Pancreas (tissue), 10 donors: ENCODE data around the gene CALCB. TPM values are rescaled to one million over a fixed set of nuclear protein-coding genes. Genes with fewer than 3 reads are reported as not detected.
"Not testable (repeated sequence)": the region's sequence is repeated elsewhere in the genome, so short reads cannot be mapped to it uniquely, and the experiment has no call there.

ENCODE experiments used
- ATAC-seq, 4 donors: fragments of 200-7000 bp; cut with Tn5 transposase; one replicate each; pipeline versions ENCODE4 v1.8.0 to v1.9.1; 2020; ENCODE audit warnings: mild to moderate bottlenecking in 4 of 4, moderate library complexity in 4 of 4
- DNase-seq, 6 donors: peaks; one replicate each; pipeline ENCODE4 v3.0.0-alpha.2; 2020
- FAIRE-seq: peaks from 2 replicates; lab custom pipeline; 2012; peaks lifted over from hg19 to GRCh38; lab: Jason Lieb, UNC
- H3K27ac ChIP-seq, 4 donors: fragments of 200-600 bp; sonication (generic); 1 replicate in 3 of 4; 2 replicates in 1 of 4; pipeline versions ENCODE4 v1.5.0 to v1.8.0; 2020
- H3K27me3 ChIP-seq, 4 donors: fragments of 200-600 bp; one replicate each; pipeline ENCODE4 v1.8.0; 2021
- H3K36me3 ChIP-seq, 3 donors: fragments of 200-600 bp; sonication (generic) in 1 of 3; one replicate each; pipeline versions ENCODE4 v1.5.0 to v1.8.0; 2020 to 2021
- H3K4me1 ChIP-seq, 3 donors: fragments of 200-600 bp; one replicate each; pipeline ENCODE4 v1.8.0; 2021
- H3K4me3 ChIP-seq, 4 donors: fragments of 200-600 bp; sonication (generic) in 2 of 4; one replicate each; pipeline versions ENCODE4 v1.5.0 to v1.8.0; 2020 to 2021
- H3K9me3 ChIP-seq, 4 donors: fragments of 200-600 bp; one replicate each; pipeline ENCODE4 v1.8.0; 2021
- CTCF ChIP-seq, 4 donors: fragments of 200-600 bp; sonication (generic) in 3 of 4; IDR thresholded peaks; one replicate each; pipeline versions ENCODE4 v1.5.0 to v1.8.0; 2021; ENCODE audit warnings: antibody characterized with exemption in 4 of 4
- WGBS, 2 donors: extraction: QIAGEN DNeasy Blood & Tissue Kit; methylation state at CpG; one replicate each; pipeline ENCODE4 v1.1.7; 2013; 5-methylcytosine and 5-hydroxymethylcytosine counted together
- intact Hi-C, 3 donors: fragments of 100-400 bp; cut with DNase I; formaldehyde crosslinking; loops; one replicate each; pipeline versions ENCODE4 v1.11.1 to v1.14.2; 2022
- polyA plus RNA-seq, 2 donors: library from polyadenylated mRNA; stranded (reverse); fragments of 200-250 nt; gene quantifications; one replicate each; pipeline ENCODE4 v1.2.3, GENCODE V29; 2013
- total RNA-seq, 6 donors: library from RNA; stranded (reverse); fragmentation: NEBNext Ultra II Directional in 4 of 6; extraction: Animal tissue kit (Norgen Biotek cat#: 25700) in 4 of 6; gene quantifications; one replicate each; pipeline versions ENCODE4 v1.2.1 to v1.2.4, GENCODE V29; 2021 to 2023
- donor health status: healthy with polysubstance abuse.
- donor health status: DM: no; HTN: no; CAD: no; lungs with moderate emphysema.
- donor health status: DM: no; HTN: no; CAD: no.
- donor health status: control.
- donor health status: control.
- donor health status: Bipolar disorder and iron deficiency.
- donor health status: DM: yes; HTN: yes; CAD: no.
- donor health status: DM: no; HTN: no; CAD: no.
- donor health status: DM: no; HTN: no; CAD: no.
- donor health status: DM: yes; HTN: yes; CAD: no.

CALCB gene
- 1 to 10 TPM in 5 of 6 donors, under 1 TPM in 1; 0.83 to 2.6 (median 1.3) TPM for total RNA-seq
- 1 to 10 TPM in 1 of 2 donors, under 1 TPM in 1; 0.89 to 1.2 TPM for polyA plus RNA-seq

GRCh38 chr11:15073361-15074205 lies at the start of gene CALCB:
CALCB (plus strand) TSS chr11:15073593; CDS start chr11:15074719, 1,126 bp downstream.
- intact Hi-C loops = loop anchor here in 1 of 3 donors (5.0 to 10.0 kb wide), 2 partner anchors 166 to 539 kb away; no protein-coding TSS in a partner anchor
- Histone ChIP-seq H3K9me3 (no peaks in the 10 kb centered on the region), H3K27me3 (no peaks in the 10 kb centered on the region), H3K36me3 (no peaks in the 10 kb centered on the region), H3K27ac (peak within 1 kb of the TSS in 2 of 4 donors; percentile 41 to 57), H3K4me3 (peak within 1 kb of the TSS; percentile 0 to 55 (median 34)), H3K4me1 (no peaks in the 10 kb centered on the region)
- ATAC-seq = peak; percentile 34 to 59 (median 54)
- peak; percentile 18 to 81 (median 54) for DNase-seq
- FAIRE-seq = no peak
- no peak for TF ChIP-seq CTCF (IDR thresholded peaks at IDR 0.05)
- whole genome bisulfite sequencing, 2 donors = 1% methylated on average over 60 of the region's 60 CpGs

- Histone ChIP-seq H3K9me3 (no peaks in the 10 kb centered on the region), H3K27ac (no peak overlapping the region), H3K4me3 (no peak overlapping the region), H3K27me3 (no peaks in the 10 kb centered on the region), H3K36me3 (no peaks in the 10 kb centered on the region), H3K4me1 (no peaks in the 10 kb centered on the region)
- intact Hi-C loops = no loop called here
- WGBS, 2 donors = 60 to 77% methylated on average over 3 of the region's 3 CpGs
- FAIRE-seq = no peak
- ATAC-seq = no peak
- no peak for DNase-seq
- TF ChIP-seq CTCF (IDR thresholded peaks at IDR 0.05) = no peak
These were observed 46.4 kb upstream of the CALCB start for GRCh38 chr11:15027011-15027410.

GRCh38 chr11:15027956-15028355 lies 45.4 kb upstream of the CALCB start:
- no peak for DNase-seq
- no peaks in the 10 kb centered on the region for H3K9me3 ChIP-seq
- H3K36me3 ChIP-seq = no peaks in the 10 kb centered on the region
- H3K4me1 ChIP-seq = no peaks in the 10 kb centered on the region
- no peak for ATAC-seq
- H3K27ac ChIP-seq = no peak overlapping the region
- TF ChIP-seq CTCF (IDR thresholded peaks at IDR 0.05) = no peak
- no peaks in the 10 kb centered on the region for H3K27me3 ChIP-seq
- FAIRE-seq = no peak
- intact Hi-C loops = no loop called here
- no peak overlapping the region for H3K4me3 ChIP-seq
- 56 to 57% methylated on average over 2 of the region's 2 CpGs for WGBS, 2 donors

GRCh38 chr11:15028379-15028778 lies 45.0 kb upstream of the CALCB start:
- Histone ChIP-seq H3K36me3 (no peaks in the 10 kb centered on the region), H3K27me3 (no peaks in the 10 kb centered on the region), H3K9me3 (no peaks in the 10 kb centered on the region), H3K4me3 (no peak overlapping the region), H3K27ac (no peak overlapping the region), H3K4me1 (no peaks in the 10 kb centered on the region)
- no peak for TF ChIP-seq CTCF (IDR thresholded peaks at IDR 0.05)
- no peak for ATAC-seq
- no peak for DNase-seq
- FAIRE-seq = no peak
- intact Hi-C loops = no loop called here

GRCh38 chr11:15031945-15032344 lies 41.4 kb upstream of the CALCB start:
- ATAC-seq, H3K9me3 ChIP-seq, FAIRE-seq, H3K27me3 ChIP-seq, intact Hi-C loops, H3K4me1 ChIP-seq, H3K27ac ChIP-seq, DNase-seq, H3K36me3 ChIP-seq, H3K4me3 ChIP-seq: not testable (repeated sequence)
- WGBS, 2 donors = 79 to 90% methylated on average over 4 of the region's 4 CpGs
